D341Med (cell line): ENCODE data around the gene WFIKKN1.

Experiments used
- DNase-seq: peaks from one replicate; pipeline ENCODE4 v3.0.0; 2012; ENCODE audit warnings: low spot score

WFIKKN1 gene

DNA sequence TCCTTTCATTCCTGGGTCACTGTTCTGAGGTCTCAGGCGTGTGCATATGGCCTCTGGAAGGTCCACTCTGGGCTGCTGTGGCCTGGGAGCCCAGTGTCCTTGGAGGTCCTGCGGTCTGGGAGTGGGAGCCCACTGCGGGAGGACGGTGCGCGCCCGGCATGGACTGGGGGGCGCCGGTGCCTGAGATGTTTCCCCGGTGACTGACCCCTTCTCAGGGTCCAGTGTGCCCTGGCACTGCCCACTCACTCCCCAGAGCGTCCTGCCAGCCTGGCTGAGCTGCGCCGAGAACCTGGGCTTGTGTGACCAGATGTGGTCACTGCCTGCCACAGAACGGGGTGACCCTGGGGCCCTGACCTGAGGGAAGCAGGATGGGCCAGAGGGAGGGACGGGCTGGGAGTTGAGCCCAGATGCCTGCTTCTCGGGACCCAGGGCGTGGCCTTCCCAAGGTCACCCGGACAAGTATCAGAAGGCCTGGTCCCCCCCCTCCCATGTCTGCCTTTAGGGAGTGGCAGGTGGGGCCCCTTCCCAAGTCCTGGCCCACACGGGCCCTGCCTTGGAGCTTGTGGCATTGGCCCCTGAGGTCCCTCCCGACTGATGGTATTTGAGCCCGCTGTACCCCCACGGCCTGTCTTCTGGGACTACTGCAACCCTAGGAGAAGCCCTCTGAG lies 43.6 kb downstream of the WFIKKN1 start:
- no peak for DNase-seq

DNA sequence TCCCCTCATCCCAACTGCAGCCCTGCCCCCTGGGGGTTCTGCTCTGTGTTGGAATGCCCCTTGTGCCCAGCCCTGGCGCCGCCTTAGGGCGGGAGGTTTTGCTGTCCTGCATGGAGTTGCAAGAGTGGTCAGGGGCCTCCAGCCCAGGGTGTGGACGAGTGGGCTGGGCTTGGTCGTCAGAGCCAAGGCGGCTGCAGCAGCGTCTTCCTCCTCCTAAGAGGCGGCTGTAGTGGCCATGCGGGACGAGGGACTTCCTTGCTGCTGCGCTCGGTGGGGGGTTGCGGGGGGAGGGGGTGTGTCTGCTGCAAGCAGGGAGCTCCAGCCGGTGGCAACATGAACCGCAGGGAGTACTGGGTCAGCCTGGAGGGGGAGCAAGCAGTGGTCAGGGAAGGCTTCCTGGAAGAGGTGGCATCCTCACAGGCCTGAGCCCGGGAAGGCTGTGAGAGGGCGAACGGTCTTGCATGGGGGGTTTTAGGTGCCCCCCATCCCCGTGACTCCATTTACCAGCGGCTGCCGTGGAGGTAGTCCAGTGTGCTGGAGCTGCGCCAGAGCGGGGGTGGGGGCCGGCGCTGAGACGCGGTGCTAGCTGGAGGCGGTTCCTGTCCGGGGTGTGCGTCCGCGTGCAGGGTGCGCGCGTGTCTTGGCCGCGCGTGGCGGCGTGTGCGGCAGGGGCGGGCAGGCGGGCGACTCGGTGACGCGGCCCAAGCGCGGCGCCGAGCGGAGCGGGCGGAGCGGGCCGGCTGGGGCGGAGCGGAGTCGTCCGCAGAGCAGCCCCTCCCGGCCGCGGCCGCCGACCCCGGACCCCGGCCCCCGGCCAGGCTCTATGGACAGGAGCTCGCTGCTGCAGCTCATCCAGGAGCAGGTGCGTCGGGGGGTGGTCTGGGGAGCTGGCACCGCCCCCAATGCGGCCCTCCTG lies 44.4 kb downstream of the WFIKKN1 start, which contains the start of gene RHBDL1:
Gene RHBDL1, plus strand, starts transcription at position 704 of the 916 bp plus-strand sequence. Its CDS starts 120 bp downstream, at position 824.
- DNase-seq = no peak

DNA sequence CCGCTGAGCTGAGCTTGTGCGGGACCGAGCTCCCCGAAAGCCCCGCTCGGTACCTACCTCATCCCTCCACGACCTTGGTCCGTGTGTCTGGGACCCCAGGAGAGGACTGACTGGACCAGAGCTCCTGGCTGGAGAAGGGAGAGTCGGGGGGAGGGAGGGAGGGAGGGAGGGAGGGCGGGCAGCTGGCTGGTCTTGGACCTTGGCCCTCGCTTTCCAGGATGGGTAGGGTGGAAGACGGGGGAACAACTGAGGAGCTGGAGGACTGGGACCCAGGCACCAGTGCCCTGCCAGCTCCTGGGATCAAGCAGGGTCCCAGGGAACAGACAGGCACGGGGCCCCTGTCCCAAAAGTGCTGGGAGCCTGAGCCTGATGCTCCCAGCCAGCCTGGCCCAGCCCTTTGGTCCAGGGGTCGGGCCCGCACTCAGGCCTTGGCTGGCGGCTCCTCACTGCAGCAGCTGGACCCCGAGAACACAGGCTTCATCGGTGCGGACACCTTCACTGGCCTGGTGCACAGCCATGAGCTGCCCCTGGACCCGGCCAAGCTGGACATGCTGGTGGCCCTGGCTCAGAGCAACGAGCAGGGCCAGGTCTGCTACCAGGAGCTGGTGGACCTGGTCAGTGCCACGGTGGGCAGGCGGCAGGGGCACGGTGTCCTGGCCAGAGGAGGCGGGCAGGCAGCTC lies 45.2 kb downstream of the WFIKKN1 start:
- no peak for DNase-seq

DNA sequence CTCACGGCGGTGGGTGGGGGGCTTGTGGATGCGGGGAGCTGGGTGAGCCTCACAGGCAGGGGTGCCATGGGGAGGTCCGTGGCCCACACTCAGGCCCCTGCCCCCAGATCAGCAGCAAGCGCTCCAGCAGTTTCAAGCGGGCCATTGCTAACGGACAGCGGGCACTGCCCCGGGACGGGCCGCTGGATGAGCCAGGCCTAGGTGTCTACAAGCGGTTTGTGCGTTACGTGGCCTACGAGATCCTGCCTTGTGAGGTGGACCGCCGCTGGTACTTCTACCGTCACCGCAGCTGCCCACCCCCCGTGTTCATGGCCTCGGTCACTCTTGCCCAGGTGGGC lies 45.7 kb downstream of the WFIKKN1 start:
- DNase-seq = no peak

DNA sequence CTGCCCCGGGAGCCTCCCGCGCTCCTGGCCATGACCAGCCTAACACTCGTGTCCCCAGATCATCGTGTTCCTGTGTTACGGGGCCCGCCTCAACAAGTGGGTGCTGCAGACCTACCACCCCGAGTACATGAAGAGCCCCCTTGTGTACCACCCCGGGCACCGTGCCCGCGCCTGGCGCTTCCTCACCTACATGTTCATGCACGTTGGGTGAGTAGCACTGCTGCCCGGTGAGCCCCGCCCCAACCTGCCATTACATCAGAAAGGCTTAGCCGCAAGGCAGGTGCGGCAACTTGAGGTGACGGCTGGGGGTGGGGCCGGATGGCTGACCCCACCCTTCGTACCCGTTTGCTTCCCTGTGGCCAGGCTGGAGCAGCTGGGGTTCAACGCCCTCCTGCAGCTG lies 46.1 kb downstream of the WFIKKN1 start:
- no peak for DNase-seq

DNA sequence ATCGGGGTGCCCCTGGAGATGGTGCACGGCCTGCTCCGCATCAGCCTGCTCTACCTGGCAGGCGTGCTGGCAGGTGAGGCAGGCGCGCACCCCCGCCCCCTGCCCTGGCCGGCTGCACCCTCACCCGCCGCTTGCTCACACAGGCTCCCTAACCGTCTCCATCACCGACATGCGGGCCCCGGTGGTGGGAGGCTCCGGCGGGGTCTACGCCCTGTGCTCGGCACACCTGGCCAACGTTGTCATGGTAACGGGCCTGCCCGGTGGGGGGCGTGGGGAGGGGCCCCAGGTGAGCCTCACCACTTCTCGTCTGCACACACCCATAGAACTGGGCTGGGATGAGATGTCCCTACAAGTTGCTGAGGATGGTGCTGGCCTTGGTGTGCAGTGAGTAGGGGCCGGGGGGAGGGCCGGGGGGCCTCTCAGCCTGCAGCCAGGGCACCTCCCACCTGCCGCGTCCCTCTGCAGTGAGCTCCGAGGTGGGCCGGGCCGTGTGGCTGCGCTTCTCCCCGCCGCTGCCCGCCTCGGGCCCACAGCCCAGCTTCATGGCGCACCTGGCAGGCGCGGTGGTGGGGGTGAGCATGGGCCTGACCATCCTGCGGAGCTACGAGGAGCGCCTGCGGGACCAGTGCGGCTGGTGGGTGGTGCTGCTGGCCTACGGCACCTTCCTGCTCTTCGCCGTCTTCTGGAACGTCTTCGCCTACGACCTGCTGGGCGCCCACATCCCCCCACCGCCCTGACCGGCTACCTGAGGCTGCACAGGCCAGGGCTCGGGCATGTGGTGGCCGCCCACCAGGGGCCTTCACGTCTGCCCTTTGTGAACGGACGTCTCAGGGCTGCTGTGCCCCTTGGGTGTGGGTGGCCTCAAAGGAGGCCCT lies 46.8 kb downstream of the WFIKKN1 start:
- DNase-seq = no peak

DNA sequence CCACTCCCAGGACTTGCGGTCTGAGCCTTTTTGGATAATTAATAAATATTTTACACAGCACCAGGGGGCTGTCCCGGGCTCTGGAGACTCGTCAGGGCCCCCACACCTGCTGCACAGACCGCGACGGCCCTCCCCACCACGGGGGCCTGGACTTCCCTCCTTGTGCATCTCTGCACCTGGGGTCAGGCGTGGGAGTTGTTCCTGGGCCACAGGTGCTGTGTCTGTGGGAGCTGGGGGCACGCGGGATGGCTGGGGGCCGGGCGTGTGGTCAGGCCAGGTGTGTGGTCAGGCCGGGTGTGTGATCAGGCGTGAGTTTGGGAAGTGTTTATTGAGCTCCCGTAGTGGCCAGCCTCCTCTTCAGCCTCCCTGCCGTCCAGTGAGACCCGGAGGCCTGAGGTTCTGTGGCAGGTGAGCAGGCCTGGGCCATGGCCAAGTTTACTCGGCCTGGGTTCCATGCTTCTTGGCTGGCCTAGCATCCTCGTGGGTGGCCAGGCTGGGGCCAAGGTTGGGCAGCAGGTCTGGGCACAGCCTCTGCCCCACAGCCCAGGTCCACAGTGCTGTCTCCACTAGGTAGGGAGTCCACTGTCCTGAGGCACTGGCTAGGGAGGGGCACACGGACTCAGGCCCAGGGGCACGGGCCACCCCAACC lies 47.5 kb downstream of the WFIKKN1 start:
- no peak for DNase-seq

DNA sequence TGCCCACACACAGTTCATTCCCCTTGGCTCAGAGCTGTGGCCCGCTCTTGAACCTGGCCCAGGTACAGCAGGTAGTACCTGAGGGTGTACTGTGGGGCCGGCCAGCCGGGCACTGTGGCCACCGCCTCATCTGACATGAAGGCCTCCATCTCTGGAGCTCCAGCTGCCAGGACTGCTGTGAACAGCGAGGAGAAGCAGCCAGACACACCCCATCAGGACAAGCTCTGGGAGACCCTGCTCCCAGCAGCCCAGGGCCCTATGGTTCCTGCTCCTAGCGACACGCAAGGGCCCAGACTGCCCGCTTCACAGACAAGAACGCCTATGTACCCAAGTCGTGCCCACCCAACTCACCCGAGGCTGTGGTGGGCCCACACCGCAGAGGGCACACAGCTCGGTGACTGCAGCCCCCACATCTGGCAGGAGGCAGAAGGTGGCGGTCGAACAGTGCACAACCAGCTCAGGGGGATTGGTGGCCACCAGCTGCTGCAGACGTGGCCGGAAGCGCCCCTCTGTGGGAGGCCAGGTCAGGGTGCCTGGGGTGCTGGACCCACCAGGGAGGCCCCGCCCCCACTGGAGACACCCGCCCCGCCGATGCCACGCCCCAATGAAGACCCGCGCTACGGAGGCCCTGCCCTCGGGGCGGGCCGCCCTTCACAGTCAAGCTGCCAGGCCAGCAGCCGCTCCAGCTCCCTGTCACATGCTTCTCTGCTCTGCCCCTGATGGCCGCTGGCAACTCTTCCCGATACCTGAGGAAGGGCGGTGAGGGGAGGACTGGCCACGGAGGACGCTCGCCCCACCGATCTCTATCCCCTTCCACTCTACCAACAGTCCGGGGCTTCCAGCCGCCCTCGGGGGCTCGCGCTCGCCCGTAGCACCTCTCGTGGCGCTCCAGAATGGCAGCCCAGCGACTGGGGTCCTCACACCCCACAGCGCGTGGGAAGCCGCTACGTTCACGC lies 48.4 kb downstream of the WFIKKN1 start:
- peak; percentile 75 for DNase-seq

DNA sequence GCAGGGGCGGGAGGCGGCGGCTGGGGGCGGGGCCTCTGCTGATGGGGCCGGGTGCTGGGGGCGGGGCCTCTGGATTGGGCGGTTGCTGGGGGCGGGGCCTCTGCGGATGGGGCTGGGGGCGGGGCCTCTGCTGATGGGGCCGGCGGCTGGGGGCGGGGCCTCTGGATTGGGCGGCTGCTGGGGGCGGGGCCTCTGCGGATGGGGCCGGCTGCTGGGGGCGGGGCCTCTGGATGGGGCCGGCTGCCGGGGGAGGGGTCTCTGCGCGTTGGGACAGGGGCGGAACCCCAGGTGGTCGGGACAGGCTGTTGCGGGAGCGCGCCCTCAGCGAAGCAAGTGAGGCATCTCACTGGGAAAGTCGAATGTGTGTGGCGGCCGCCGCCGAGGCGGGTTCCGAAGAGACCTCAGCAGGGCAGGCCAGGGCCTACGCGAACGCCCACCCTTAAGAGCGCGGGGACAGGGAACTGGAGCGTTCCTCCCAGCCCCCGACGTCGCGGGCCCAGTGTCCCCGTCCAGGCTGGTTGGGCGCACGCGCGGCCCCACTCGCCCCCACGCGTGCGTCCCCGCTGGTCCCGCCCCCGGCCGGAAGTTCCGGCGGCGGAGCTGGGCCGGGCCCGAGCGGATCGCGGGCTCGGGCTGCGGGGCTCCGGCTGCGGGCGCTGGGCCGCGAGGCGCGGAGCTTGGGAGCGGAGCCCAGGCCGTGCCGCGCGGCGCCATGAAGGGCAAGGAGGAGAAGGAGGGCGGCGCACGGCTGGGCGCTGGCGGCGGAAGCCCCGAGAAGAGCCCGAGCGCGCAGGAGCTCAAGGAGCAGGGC lies 49.2 kb downstream of the WFIKKN1 start, which contains the start of gene STUB1:
Gene STUB1, plus strand, starts transcription at position 597 of the 811 bp plus-strand sequence. Its CDS starts 116 bp downstream, at position 713.
- peak; percentile 91 for DNase-seq

DNA sequence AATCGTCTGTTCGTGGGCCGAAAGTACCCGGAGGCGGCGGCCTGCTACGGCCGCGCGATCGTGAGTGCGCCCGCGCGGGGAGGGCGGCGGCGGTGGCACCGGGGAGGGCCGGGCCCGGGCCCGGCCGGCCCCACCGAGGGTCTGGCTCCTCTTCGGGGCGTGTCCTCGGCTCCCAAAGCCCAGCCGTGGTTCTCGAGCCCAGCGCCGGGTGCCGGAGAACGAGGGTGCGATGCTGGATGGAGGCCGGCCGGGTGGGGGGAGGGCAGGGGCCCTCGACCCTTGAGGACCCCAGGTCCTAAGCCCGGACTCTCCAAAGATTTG lies 49.8 kb downstream of the WFIKKN1 start:
- no peak for DNase-seq

DNA sequence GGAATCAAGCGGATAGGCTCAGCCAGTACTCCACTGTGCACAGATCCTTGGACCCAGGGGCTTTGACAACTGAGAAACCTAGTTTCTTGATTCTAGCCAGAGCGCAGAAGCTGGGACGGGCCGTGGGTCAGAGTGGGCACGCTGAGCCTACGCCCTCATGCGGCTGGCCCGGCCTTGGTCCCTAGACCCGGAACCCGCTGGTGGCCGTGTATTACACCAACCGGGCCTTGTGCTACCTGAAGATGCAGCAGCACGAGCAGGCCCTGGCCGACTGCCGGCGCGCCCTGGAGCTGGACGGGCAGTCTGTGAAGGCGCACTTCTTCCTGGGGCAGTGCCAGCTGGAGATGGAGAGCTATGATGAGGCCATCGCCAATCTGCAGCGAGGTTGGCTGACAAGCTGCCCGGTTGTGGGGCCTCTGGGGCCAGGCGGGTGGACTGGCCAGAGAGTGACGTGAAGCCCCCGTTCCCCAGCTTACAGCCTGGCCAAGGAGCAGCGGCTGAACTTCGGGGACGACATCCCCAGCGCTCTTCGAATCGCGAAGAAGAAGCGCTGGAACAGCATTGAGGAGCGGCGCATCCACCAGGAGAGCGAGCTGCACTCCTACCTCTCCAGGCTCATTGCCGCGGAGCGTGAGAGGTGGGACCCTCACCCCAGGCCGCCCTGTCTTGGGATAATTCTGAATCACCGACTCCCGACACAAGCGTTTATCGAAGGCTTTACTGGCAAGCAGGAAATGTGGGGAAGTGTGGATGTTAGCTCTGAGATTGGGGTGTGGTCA lies 50.4 kb downstream of the WFIKKN1 start:
- no peak for DNase-seq

DNA sequence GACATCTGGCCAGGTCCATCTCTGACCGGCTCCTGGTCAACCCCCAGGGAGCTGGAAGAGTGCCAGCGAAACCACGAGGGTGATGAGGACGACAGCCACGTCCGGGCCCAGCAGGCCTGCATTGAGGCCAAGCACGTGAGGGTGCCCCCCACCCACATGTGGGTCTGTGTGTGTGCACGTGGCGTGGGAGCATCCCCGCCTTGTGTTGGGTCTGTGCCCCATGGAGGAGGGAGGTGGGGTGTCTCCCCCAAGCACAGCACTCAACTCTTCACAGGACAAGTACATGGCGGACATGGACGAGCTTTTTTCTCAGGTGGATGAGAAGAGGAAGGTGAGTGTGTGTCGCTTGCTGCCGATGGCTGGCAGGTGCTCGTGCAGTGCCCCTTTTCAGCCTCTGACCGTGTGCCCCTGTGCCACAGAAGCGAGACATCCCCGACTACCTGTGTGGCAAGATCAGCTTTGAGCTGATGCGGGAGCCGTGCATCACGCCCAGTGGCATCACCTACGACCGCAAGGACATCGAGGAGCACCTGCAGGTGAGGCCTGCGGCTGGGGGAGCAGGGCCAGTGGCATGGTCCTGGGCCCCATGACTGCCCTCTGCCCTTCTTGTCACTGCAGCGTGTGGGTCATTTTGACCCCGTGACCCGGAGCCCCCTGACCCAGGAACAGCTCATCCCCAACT lies 51.1 kb downstream of the WFIKKN1 start:
- no peak for DNase-seq

DNA sequence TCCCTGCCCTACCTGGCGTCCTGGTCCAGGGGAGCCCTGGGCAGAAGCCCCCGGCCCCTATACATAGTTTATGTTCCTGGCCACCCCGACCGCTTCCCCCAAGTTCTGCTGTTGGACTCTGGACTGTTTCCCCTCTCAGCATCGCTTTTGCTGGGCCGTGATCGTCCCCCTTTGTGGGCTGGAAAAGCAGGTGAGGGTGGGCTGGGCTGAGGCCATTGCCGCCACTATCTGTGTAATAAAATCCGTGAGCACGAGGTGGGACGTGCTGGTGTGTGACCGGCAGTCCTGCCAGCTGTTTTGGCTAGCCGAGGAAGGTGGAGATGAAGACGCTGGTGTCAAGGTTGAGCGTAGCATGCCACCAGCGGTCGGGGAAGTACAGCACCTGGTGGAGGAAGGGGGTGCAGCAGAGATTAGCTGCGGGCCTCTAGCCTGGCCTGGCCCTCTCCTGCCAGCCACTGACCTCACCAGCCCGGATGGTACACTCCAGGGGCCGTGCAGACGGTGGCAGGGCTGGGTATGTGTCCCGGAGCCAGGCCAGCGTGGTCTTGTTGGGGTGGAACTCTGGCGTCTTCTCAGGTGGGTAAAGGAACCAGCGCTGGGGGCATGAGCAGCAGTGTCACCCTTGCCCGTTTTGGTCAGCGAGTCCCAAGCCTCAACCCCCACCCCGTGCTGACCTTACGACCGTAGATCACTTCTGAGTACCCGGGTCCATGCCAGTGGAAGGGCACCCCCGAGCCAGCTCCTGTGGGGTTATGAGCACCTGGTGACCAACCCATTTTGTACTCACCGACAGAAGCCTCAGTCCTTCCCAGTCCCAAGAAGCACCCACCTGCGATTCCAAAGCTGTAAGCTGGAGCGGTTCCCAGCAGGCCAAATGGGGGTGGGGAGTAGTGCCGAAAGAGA lies 52.0 kb downstream of the WFIKKN1 start:
- DNase-seq = no peak

DNA sequence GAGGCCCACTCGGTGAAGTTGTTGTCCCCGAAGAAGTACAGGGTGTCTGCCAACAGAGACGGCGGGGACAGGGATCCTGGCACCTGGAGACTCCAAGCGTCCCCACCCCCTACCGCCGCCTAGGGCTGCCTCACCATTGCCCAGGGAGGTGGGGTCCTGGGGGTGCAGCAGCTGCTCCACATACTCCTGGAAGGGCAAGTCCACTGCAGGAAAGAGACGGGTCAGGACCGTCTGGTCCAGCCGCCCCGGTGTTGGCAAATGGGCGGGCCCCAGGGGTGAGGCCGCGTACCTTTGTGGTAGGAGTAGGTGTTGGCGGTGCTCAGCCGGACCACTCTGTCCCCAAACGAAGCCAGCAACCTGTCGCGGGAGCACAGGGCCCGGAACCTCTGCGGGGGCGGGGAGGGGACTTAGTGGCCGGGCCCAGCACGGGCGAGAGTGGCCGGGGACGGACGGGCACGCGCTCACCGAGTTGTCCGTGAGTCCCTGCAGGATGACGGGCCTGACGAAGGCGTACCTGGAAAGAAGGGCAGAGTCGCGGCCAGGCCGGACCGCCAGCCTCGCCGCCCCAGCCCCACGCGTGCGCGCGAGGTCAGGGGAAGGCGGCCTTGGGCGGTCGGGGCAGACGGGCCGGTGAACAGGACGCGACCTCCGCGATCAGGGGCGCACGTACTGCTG lies 52.7 kb downstream of the WFIKKN1 start:
- no peak for DNase-seq
